Activated CD4-positive, alpha-beta memory T cell treated with anti-CD3 and anti-CD28 coated beads for 36 hours (primary cell): Measurements from ENCODE around the gene MACF1. TPM values are rescaled to one million over a fixed set of nuclear protein-coding genes. Genes with fewer than 3 reads are reported as not detected.

ENCODE experiments used
- CTCF ChIA-PET: fragments of 350-600 bp; sonication (Branson Sonifier 250); formaldehyde crosslinking; loops from one replicate; lab custom pipeline; 2021; ENCODE audit warnings: antibody characterized with exemption, inconsistent platforms; lab: Charles Lee
- POLR2A ChIA-PET: fragments of 350-600 bp; sonication (Branson Sonifier 250); formaldehyde crosslinking; loops from one replicate; lab custom pipeline; 2021; ENCODE audit warnings: antibody characterized with exemption; lab: Charles Lee
- DNase-seq: peaks from one replicate; pipeline ENCODE4 v3.0.0-alpha.2; 2020
- H3K27ac Mint-ChIP-seq: one replicate; pipeline ENCODE4 v1.8.0; 2021; ENCODE audit warnings: mixed read lengths
- H3K27me3 Mint-ChIP-seq: one replicate; pipeline ENCODE4 v1.8.0; 2021; ENCODE audit warnings: mixed read lengths
- H3K36me3 Mint-ChIP-seq: one replicate; pipeline ENCODE4 v1.8.0; 2021; ENCODE audit warnings: mixed read lengths
- H3K4me1 Mint-ChIP-seq: one replicate; pipeline ENCODE4 v1.8.0; 2021; ENCODE audit warnings: low read depth, mixed read lengths
- H3K4me3 Mint-ChIP-seq: one replicate; pipeline ENCODE4 v1.8.0; 2021; ENCODE audit warnings: mild to moderate bottlenecking, mixed read lengths
- H3K9me3 Mint-ChIP-seq: one replicate; pipeline ENCODE4 v1.8.0; 2021; ENCODE audit warnings: mixed read lengths
- intact Hi-C: fragments of 100-400 bp; cut with micrococcal nuclease; formaldehyde crosslinking; loops from one replicate; pipeline ENCODE4 v1.15.1; 2023
- total RNA-seq, 2 experiments: library from RNA; stranded (reverse); gene quantifications; one replicate each; pipeline ENCODE4 v1.2.3, GENCODE V29; 2021

Gene MACF1
- total RNA-seq, 2 experiments from 2014 or later: 239 to 240 TPM

DNA sequence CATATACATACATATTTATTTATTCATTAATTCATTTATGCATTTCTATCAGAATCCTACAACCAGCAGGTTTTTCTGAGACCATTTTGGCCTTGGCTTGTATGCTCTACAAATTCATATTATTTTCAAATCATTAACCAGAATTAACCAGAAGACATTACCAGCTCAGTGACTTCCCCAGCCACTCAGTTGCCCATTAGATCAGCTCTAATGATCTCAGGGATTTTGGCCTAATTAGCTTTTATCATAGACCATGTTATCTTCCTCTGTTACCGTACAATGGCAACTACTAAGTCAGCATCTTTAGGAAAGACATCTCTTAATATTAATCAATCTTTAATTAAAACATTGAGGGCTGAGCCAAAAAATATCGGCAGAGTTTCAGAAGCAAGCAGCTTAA, 196.6 kb downstream of the MACF1 start:
- CTCF ChIA-PET: interaction anchor here (0.9 to 5.5 kb wide), 4 partner anchors 10 to 302 kb away, joined by 3 to 51 read pairs (median 4); no protein-coding TSS in a partner anchor
- POLR2A ChIA-PET: no interaction called here
- Mint-ChIP-seq H3K36me3 (peaks cover 4% of the 10 kb centered on the region), H3K27ac (no peak overlapping the region), H3K4me1 (peaks cover 53% of the 10 kb centered on the region), H3K27me3 (no peaks in the 10 kb centered on the region), H3K9me3 (no peaks in the 10 kb centered on the region), H3K4me3 (no peak overlapping the region)
- intact Hi-C loops: no loop called here
- no peak for DNase-seq

DNA sequence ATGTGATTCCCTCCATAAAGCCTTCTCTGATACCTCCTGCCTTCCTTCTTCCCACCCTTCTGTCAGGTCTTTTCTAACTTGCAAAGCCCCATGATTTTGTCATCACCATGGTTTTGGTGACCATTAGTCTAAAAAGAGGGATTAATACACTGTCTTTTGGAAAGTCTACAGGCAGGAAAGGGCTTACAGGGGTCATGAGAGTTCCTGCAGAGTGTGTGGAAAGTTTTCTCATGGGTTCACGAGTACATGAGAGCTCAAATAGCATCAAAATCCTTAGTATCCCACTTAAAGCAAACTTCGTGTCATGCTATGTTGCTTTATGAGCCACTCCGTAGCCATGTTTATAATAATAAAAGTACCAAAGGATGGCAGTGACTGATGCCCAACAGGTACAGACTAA, 200.4 kb downstream of the MACF1 start:
- Mint-ChIP-seq H3K4me1 (peaks cover 41% of the 10 kb centered on the region), H3K9me3 (no peaks in the 10 kb centered on the region), H3K27me3 (no peaks in the 10 kb centered on the region), H3K36me3 (peaks cover 2% of the 10 kb centered on the region), H3K4me3 (no peak overlapping the region), H3K27ac (no peak overlapping the region)
- POLR2A ChIA-PET: no interaction called here
- intact Hi-C loops: no loop called here
- no peak for DNase-seq
- CTCF ChIA-PET: no interaction called here

DNA sequence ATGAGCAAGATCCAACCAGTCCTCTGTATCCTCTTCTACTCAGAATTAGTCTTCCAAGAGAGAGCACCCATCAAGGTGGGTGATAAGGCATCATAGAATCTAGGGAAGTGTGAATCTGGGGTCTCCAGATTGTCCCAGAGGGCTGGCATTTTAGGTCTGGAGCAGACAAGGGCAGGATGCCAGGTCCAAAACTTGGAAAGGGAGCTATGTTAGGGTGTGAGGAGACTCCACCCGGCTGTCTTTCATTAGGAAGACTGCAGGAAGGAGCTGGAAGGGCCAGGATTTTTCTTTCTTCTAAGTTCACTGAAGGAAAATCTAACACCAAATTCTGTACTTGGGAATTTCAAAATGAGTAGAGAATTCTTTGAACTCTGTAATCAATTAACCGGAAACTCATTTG, 200.9 kb downstream of the MACF1 start:
- CTCF ChIA-PET: no interaction called here
- H3K27ac Mint-ChIP-seq: no peak overlapping the region

DNA sequence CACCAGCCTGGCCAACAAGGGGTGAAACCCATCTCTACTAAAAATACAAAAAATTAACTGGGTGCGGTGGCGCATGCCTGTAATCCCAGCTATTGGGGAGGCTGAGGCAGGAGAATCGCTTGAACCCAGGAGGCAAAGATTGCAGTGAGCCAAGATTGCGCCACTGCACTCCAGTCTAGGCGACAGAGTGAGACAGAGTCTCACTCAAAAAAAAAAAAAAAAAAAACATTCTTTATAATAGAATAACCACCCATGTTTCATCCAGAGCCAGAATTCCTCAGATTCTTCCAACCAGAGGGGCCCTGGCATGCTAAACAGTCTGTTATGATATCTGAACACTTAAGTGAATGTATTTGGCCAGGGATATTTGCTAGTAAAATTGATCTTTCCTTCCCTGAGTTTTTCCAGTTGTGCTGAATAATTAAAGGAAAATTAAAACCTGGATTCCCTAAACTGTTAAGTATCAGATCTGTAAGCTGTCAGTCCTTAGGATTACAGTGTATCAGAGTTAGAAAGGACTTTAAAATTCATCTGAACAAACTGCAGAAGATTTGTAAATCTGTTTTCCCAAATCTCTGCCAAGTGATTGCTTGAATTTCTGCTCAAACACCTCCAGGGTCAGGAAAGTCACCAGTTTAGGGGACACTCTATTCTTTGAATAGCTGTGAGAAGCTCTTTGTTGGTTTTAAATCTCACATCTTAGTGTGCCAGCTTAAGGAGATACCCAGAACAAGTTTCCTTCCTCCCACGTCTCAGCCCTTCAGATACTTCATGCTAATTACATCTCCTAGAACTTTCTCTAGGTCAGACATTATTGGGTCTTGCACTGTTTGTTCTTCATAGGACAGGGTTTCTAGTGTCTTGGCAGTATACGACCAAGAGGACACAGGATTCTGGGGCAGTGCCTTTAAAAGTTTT, 202.3 kb downstream of the MACF1 start:
- no peak for DNase-seq
- peaks cover 10% of the 10 kb centered on the region for H3K36me3 Mint-ChIP-seq
- CTCF ChIA-PET: interaction anchor here (1.2 to 1.7 kb wide), 2 partner anchors 9 to 216 kb away, joined by 5 to 6 read pairs; no protein-coding TSS in a partner anchor
- H3K9me3 Mint-ChIP-seq: no peaks in the 10 kb centered on the region
- H3K4me1 Mint-ChIP-seq: peaks cover 59% of the 10 kb centered on the region
- H3K4me3 Mint-ChIP-seq: peak overlapping the region; percentile 82
- no peaks in the 10 kb centered on the region for H3K27me3 Mint-ChIP-seq
- intact Hi-C loops: no loop called here
- POLR2A ChIA-PET: interaction anchor here (0.6 kb wide), 1 partner anchor 967 kb away, joined by 3 read pairs; no protein-coding TSS in a partner anchor
- no peak overlapping the region for H3K27ac Mint-ChIP-seq

More for the DNA sequence above, 200.9 kb downstream of the MACF1 start:
- H3K36me3 Mint-ChIP-seq: peaks cover 7% of the 10 kb centered on the region
- DNase-seq: no peak
- no peaks in the 10 kb centered on the region for H3K27me3 Mint-ChIP-seq
- no peak overlapping the region for H3K4me3 Mint-ChIP-seq
- peaks cover 44% of the 10 kb centered on the region for H3K4me1 Mint-ChIP-seq
- intact Hi-C loops: no loop called here
- no peaks in the 10 kb centered on the region for H3K9me3 Mint-ChIP-seq
- POLR2A ChIA-PET: no interaction called here

DNA sequence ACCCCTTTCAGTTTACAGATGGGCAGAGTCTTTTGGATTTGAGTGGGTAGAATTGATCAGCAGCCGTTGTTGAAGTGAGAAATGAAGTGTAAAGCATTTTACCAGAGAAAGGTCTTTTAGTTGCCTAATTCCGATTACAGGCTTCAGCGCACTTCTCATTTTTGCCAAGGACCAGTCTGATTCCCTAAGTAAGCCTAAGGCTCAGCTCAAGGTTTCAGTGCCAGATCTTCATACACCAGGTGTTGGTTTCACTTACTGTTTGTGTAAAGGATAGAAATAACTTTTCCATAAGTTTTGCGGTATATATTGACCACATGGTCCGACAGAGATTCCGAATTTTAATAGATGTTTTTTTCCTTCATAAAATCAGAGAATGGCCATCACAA, 203.0 kb downstream of the MACF1 start:
- CTCF ChIA-PET: interaction anchor here (1.2 to 1.7 kb wide), 2 partner anchors 9 to 216 kb away, joined by 5 to 6 read pairs; no protein-coding TSS in a partner anchor
- POLR2A ChIA-PET: interaction anchor here (0.6 kb wide), 2 partner anchors 137 to 967 kb away, joined by 3 read pairs; no protein-coding TSS in a partner anchor
- H3K4me3 Mint-ChIP-seq: peak overlapping the region; percentile 82
- no peaks in the 10 kb centered on the region for H3K27me3 Mint-ChIP-seq
- no peak overlapping the region for H3K27ac Mint-ChIP-seq
- intact Hi-C loops: no loop called here
- peaks cover 66% of the 10 kb centered on the region for H3K4me1 Mint-ChIP-seq
- H3K9me3 Mint-ChIP-seq: no peaks in the 10 kb centered on the region
- DNase-seq: no peak
- H3K36me3 Mint-ChIP-seq: peaks cover 10% of the 10 kb centered on the region

DNA sequence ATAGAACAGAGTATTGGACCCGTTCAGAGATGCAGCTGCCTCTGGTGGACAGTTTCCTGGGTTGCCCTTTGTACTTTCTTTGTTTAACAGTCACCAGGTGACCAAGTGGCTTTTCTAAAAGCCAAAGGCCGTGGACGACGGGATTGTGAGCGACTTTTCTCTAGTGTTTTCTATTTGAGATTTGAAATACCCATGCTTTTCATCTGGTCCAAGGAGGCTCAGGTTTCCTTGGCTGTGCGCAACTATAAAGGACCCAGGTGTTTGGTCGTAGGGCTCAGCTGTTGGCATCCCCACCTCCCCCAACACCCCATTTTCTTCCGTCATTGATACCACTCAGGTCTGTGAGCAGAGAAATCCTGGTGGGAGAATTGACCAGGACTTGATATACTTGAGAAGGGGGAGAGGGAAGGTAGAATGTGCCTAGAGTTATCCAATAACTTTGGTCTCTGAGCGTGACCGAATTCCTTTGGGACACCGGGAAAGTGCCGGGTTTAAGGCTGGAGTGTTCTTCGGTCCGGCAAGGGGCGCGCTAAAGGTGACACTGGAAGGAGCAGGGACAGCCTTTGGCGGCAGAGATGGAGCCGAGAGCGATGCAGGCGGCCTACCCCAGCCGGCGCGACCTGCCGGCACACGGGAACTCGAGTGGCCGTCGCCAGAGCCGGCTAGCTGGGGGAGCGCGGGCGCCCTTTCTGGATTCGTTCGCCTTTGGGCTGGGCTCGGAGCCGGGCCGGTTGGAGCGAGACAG, 203.6 kb downstream of the MACF1 start:
- ChIA-PET POLR2A (interaction anchor here (0.6 kb wide), 1 partner anchor 136 kb away, joined by 3 read pairs; no protein-coding TSS in a partner anchor), CTCF (interaction anchor here (0.7 to 4.5 kb wide), 5 partner anchors 8 to 381 kb away, joined by 3 to 51 read pairs (median 5); no protein-coding TSS in a partner anchor)
- Mint-ChIP-seq H3K27me3 (no peaks in the 10 kb centered on the region), H3K9me3 (no peaks in the 10 kb centered on the region), H3K27ac (peak overlapping the region; percentile 33), H3K4me3 (peak overlapping the region; percentile 82), H3K4me1 (peaks cover 68% of the 10 kb centered on the region), H3K36me3 (peaks cover 10% of the 10 kb centered on the region)
- intact Hi-C loops: no loop called here
- DNase-seq: no peak

DNA sequence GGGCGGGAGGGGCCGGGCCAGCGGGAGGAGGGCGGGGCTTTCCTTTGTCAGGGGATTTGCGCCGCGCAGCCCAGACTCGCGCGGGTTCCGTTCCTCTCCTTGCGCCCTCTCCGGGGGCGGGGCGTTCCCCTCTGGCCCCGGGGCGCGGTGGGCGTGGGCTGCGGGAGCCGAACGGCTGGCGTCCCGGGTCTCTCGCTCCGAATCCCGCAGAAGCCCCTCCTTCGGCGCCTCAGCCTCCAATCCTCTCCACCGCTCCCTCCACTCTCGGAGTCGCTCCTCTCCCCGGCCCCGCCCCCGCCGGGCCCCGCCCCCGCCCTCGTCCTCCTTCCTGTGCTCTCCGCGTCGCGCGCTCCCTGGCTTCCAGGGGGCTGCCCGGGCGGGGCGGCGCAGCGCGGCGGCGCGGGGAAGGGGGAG, 204.2 kb downstream of the MACF1 start:
- Mint-ChIP-seq H3K4me3 (peak overlapping the region; percentile 82), H3K9me3 (no peaks in the 10 kb centered on the region), H3K27ac (no peak overlapping the region), H3K4me1 (peaks cover 68% of the 10 kb centered on the region), H3K36me3 (peaks cover 10% of the 10 kb centered on the region), H3K27me3 (no peaks in the 10 kb centered on the region)
- peak; percentile 86 for DNase-seq
- POLR2A ChIA-PET: interaction anchor here (3.0 kb wide), 1 partner anchor 10 kb away, joined by 17 read pairs; no protein-coding TSS in a partner anchor
- CTCF ChIA-PET: interaction anchor here (0.8 to 4.5 kb wide), 4 partner anchors 9 to 305 kb away, joined by 3 to 51 read pairs (median 4); no protein-coding TSS in a partner anchor
- intact Hi-C loops: no loop called here

DNA sequence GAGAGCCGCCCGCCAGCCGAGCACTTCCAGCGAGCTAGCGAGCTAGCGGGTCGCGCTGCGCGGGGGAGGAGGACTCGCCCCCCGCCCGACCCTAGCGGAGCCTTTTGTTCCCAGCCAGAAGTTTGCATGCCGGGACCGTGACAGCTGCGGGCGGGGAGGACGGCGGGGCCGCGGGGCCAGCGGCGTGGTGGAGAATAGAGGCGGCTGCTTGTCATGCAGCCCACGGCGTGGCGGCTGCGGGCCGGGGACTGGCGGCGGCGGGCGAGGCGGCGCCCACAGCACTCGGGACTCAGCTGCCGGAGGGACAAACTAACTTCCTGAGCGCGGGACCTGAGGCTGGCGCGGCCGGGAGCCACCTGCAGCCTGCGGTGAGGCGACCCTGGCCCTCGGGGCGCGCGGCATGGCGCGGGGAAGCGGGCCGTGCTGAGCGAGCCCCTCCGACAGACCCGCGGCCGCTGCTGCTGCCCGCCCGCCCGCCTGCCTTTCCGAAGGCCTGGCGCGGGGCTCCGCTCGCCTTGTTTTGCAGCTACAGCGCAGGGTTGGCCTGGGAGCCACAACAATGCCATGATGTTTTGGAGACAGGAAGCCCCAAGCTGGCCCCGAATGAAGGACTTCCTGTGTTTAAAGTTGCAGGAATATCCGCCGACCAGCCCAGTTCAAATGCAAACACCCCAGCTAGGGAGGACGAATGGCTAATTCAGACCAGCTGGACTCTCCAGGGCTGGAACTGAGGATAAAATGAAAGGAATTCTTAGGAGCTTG, 204.7 kb downstream of the MACF1 start:
- H3K36me3 Mint-ChIP-seq: peaks cover 16% of the 10 kb centered on the region
- CTCF ChIA-PET: interaction anchor here (0.6 to 4.5 kb wide), 16 partner anchors 9 to 1332 kb away, joined by 3 to 51 read pairs (median 6); no protein-coding TSS in a partner anchor
- POLR2A ChIA-PET: interaction anchor here (0.5 to 3.0 kb wide), 3 partner anchors 10 to 555 kb away, joined by 3 to 17 read pairs (median 4); no protein-coding TSS in a partner anchor
- peak overlapping the region; percentile 82 for H3K4me3 Mint-ChIP-seq
- intact Hi-C loops: no loop called here
- peak; percentile 23 for DNase-seq
- H3K9me3 Mint-ChIP-seq: no peaks in the 10 kb centered on the region
- peaks cover 73% of the 10 kb centered on the region for H3K4me1 Mint-ChIP-seq
- H3K27me3 Mint-ChIP-seq: no peaks in the 10 kb centered on the region
- no peak overlapping the region for H3K27ac Mint-ChIP-seq

DNA sequence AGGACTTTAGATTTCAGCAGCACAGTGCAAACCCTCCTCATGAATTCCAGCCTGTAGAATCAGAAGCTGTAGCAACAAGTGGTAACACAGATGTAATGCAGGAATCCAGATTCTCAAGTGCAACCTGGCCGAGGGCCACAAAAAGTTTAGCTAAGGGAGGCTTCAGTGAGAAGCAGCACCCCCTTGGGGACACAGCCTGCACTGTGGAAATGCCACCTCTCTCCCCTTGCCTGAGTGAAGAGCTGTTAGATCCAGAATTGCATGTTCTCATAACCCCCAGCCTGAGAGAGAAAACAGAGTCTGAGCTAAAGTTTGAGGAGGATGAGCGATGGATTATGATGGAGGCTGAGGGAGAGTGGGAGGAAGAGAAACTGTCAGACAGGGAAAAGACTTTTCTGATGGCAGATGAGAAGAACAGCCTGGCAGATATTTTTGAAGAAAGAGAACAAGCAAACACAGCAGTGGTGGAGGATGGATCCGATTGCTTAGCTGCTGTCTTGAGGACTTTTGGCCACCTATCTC, 206.5 kb downstream of the MACF1 start:
- CTCF ChIA-PET: interaction anchor here (0.6 to 4.5 kb wide), 34 partner anchors 9 to 314 kb away, joined by 3 to 51 read pairs (median 5); no protein-coding TSS in a partner anchor
- Mint-ChIP-seq H3K4me1 (peaks cover 66% of the 10 kb centered on the region), H3K27me3 (no peaks in the 10 kb centered on the region), H3K36me3 (peaks cover 17% of the 10 kb centered on the region), H3K27ac (no peak overlapping the region), H3K9me3 (no peaks in the 10 kb centered on the region), H3K4me3 (no peak overlapping the region)
- intact Hi-C loops: loop anchor here (2.0 kb wide), 3 partner anchors 16 to 312 kb away; no protein-coding TSS in a partner anchor
- DNase-seq: peak; percentile 78
- POLR2A ChIA-PET: interaction anchor here (0.7 to 3.0 kb wide), 2 partner anchors 8 to 12 kb away, joined by 3 to 17 read pairs; no protein-coding TSS in a partner anchor

DNA sequence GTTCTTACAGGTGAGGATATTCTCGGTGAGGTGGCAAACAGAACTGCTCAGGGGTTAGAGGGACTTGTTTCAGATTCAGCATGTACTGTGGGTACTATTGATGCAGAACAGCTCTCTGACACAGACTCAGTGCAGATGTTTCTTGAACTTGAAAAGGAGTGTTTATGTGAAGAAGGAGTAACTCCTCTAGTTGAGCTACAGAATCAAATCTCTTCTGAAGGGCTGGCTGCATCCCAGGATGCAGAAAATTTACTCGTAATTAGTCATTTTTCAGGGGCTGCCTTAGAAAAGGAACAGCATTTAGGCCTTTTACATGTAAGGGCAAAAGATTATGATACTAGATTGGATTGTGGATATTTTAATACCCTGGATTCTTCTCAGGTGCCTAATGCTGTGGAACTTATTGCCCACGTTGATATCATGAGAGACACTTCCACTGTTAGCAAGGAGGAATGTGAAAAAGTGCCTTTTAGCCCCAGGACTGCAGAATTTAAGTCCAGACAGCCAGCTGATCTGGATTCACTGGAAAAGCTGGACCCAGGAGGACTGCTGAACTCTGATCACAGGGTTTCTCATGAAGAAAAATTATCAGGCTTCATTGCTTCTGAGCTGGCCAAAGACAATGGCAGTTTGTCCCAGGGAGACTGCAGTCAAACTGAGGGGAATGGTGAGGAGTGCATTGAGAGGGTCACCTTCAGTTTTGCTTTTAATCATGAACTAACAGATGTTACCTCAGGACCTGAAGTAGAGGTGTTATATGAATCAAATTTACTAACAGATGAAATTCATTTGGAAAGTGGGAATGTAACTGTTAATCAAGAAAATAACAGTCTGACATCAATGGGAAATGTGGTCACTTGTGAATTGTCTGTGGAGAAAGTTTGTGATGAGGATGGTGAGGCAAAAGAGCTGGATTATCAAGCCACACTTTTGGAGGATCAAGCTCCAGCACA, 207.3 kb downstream of the MACF1 start:
- Mint-ChIP-seq H3K4me1 (peaks cover 62% of the 10 kb centered on the region), H3K9me3 (no peaks in the 10 kb centered on the region), H3K4me3 (no peak overlapping the region), H3K27me3 (no peaks in the 10 kb centered on the region), H3K36me3 (peaks cover 17% of the 10 kb centered on the region), H3K27ac (no peak overlapping the region)
- no peak for DNase-seq
- ChIA-PET CTCF (interaction anchor here (0.6 to 4.5 kb wide), 31 partner anchors 8 to 315 kb away, joined by 3 to 51 read pairs (median 5); no protein-coding TSS in a partner anchor), POLR2A (interaction anchor here (0.7 to 3.0 kb wide), 3 partner anchors 7 to 13 kb away, joined by 3 to 17 read pairs (median 5); no protein-coding TSS in a partner anchor)
- intact Hi-C loops: loop anchor here (2.0 kb wide), 3 partner anchors 17 to 313 kb away; no protein-coding TSS in a partner anchor
